ENCODE measurements around the gene SPOP. TPM values are rescaled to one million over a fixed set of nuclear protein-coding genes. Genes with fewer than 3 reads are reported as not detected.

The SPOP gene
- total RNA-seq, 4 donors from 2014 or later, result 33.7 to 73.5 (median 50.4) TPM

- DNase-seq (ENCODE audit: low spot score), result peak; percentile 46
- ATAC-seq (ENCODE audit: low FRiP score), result peak; percentile 89
- TF ChIP-seq, protein P1, sequence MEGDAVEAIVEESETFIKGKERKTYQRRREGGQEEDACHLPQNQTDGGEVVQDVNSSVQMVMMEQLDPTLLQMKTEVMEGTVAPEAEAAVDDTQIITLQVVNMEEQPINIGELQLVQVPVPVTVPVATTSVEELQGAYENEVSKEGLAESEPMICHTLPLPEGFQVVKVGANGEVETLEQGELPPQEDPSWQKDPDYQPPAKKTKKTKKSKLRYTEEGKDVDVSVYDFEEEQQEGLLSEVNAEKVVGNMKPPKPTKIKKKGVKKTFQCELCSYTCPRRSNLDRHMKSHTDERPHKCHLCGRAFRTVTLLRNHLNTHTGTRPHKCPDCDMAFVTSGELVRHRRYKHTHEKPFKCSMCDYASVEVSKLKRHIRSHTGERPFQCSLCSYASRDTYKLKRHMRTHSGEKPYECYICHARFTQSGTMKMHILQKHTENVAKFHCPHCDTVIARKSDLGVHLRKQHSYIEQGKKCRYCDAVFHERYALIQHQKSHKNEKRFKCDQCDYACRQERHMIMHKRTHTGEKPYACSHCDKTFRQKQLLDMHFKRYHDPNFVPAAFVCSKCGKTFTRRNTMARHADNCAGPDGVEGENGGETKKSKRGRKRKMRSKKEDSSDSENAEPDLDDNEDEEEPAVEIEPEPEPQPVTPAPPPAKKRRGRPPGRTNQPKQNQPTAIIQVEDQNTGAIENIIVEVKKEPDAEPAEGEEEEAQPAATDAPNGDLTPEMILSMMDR (IDR thresholded peaks at IDR 0.05), result no peak
These were observed 111.9 kb downstream of the SPOP start for GRCh38 chr17:49565948-49566491.

DNA sequence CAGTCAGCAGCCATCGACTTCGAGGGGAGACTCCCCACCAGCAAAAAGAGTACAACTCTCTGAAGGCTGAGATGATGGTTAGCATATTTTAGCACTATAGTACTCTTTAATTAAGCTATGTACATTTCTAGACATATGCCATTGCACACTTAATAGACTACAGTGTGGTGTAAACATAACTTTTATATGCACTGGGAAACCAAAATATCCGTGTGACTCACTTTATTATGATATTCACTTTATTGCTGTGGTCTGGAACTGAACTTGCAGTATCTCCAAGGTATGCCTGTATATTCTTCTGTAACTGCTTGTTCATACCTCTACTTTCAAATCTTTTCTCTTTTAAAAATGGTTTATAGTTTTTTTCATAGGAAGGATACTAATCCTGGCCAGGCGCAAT is 113.3 kb downstream of the SPOP start:
- DNase-seq (ENCODE audit: low spot score), result no peak
- ATAC-seq (ENCODE audit: low FRiP score), result no peak
- TF ChIP-seq, protein P1 (IDR thresholded peaks at IDR 0.05), result no peak

- TF ChIP-seq, protein P1 (IDR thresholded peaks at IDR 0.05), result no peak
These were observed 120.4 kb downstream of the SPOP start for GRCh38 chr17:49557312-49558024.

DNA sequence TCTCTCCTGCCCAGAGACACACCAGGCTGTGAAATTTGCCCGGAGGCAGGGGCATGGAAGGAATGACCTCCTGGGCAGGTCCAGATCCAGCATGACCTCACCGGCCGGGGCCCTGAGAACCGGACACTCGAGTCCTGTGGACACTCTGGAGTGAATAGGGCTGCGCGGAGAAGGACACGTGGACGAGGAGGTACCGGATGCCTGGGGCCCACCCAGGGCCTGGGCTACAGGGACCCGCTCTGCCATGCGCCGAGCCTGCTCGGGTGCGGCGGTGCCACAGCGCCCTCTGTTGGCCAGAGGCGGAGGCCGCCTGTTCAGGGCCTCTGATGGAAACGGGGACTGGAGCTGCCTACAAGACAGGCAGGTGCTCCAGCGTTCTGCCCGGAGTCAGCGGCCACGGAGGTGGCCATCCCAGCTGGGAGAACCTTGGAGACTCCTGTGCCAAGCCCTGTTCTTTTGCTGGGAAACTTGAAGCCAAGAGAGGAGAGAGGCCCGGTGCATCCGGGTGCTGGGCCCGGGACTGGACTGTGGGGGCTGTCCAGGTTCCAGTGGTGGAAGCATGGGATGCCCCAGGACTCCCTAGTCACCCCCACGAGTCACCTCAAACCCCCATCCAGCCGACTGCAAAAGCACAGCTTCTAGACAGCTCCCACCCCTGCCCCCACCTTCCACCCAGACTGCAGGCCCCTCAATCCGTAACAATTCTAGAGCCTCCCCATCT is 121.5 kb downstream of the SPOP start:
- TF ChIP-seq, protein P1 (IDR thresholded peaks at IDR 0.05), result peak in 2 of 3 donors; percentile 25 to 90
- ATAC-seq (ENCODE audit: low FRiP score), result peak; percentile 71
- peak; percentile 61 for DNase-seq (ENCODE audit: low spot score)

More at GRCh38 chr17:49557312-49558024, 120.4 kb downstream of the SPOP start:
- DNase-seq (ENCODE audit: low spot score), result no peak
- ATAC-seq (ENCODE audit: low FRiP score), result no peak

DNA sequence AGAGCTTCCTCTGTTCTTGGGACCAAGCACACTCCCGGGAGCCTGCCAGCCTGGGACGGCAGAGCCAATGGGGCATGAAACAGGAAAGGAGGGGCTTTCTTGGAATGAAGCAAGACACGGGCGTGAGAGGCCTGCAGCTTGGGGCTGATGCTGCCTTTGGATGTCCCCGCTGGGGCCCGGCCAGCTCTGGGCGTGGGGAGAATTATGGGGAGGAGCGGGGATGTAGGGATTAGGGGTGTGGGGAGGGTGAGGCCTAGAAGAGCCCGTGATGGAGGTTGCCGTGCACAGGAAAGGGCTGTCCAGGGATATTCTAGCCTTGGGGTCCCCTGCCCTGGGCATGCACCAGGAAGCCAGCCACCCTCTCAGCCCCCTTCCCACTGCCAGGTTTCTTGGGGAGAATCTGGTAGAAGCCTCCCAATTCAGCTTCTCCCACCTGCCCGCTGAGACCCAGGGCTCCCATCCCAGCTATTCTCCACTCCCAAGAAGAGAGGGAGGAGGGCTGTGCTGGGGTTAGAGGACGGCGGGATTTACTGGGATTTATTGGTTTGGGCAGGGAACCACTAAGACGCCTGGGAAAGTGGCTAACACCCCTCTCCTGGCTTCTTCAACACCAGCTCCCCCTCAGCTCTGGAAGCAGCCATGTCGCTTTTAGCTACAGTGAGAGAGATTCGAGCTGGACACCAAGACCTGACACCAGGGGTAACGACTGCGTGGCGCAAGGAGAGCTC is 122.2 kb downstream of the SPOP start:
- TF ChIP-seq, protein P1 (IDR thresholded peaks at IDR 0.05), result no peak
- DNase-seq (ENCODE audit: low spot score), result no peak
- no peak for ATAC-seq (ENCODE audit: low FRiP score)

DNA sequence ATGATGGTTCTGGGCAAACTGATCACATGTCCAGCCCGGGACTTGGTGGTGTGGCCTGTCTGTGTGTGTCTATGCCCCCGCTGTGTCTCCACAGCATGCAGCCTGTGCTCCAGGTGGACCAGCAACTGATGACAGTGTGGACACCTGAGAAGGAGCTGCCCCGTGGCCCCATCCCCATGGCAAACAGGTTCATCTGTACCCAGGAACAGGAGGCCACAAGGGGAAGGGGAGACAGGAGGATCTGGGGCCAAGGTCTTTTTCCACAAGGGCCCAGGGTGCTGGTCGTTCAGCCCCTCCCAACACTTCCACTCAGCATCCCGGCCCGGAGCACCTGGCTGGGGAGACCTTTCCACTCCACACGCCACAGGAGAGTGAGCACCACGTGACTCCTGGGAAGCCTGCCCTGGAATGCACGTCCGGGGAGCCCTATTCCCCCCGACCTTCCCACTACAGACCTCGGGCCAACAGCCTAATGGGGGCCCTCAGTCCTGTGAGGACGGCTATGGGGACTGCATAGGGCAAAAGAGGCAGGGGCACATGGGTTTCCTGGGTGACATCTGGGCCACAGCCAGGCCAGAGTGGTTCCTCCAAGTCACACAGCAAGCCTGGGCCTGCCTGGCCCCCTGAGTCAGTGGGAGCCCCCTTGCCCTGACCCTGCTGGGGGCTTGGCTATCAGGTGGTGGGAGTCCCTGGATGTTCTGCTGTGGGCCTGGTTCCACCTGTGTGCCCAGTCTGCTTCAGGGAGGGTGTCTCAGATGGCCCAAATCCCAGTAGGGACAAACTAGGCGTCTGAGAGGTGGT is 123.0 kb downstream of the SPOP start:
- ATAC-seq (ENCODE audit: low FRiP score) (no peak), DNase-seq (ENCODE audit: low spot score) (no peak)
- TF ChIP-seq, protein P1 (IDR thresholded peaks at IDR 0.05), result no peak

Data from omental fat pad (tissue), 4 donors.